H1 (cell line): ENCODE data around the gene VCPKMT. TPM values are rescaled to one million over a fixed set of nuclear protein-coding genes. Genes with fewer than 3 reads are reported as not detected.

Experiments used
- E2F6 ChIP-seq: IDR thresholded peaks from 2 replicates; pipeline ENCODE4 v1.6.1; 2012; ENCODE audit warnings: inconsistent platforms
- MAX ChIP-seq: IDR thresholded peaks from 2 replicates; pipeline ENCODE4 v1.6.1; 2012; ENCODE audit warnings: inconsistent platforms
- PHF8 ChIP-seq: fragments of 200-600 bp; sonication (generic); conservative IDR thresholded peaks from 2 replicates; pipeline ENCODE4 v1.7.1; 2012; ENCODE audit warnings: low read depth, mild to moderate bottlenecking, inconsistent platforms, low read length, moderate library complexity
- RAD21 ChIP-seq, 2 experiments: IDR thresholded peaks in 1 of 2; conservative IDR thresholded peaks in 1 of 2; 2 replicates each; pipeline ENCODE4 v1.6.1; 2011; ENCODE audit warnings: low read depth in 2 of 2, low read length in 2 of 2, improper control_type of control experiment in 1 of 2, inconsistent platforms in 1 of 2, mild to moderate bottlenecking in 1 of 2, moderate library complexity in 1 of 2
- polyA plus RNA-seq, 7 experiments: library from polyadenylated mRNA; depleted of rRNA in 3 of 7; stranded (reverse) in 5 of 7; unstranded in 2 of 7; fragments of >200 nt in 5 of 7; fragments of 200-250 nt in 2 of 7; gene quantifications; 1 replicate in 5 of 7; 2 replicates in 1 of 7; 4 replicates in 1 of 7; pipeline versions ENCODE4 v1.2.1 to v1.2.3, GENCODE V29; 2011 to 2013; ENCODE audit warnings: missing spikeins in 2 of 7, mixed read lengths in 2 of 7
- total RNA-seq: library from RNA; stranded (reverse); fragmentation: NEBNext Ultra II Directional; extraction: Animal tissue kit (Norgen Biotek cat#: 25700); gene quantifications from 2 replicates; pipeline ENCODE4 v1.2.1, GENCODE V29; 2021

The VCPKMT gene
- total and polyA plus RNA-seq, 2 of the 8 experiments (the other 6 are each of a cell fraction or from before 2014, with no cell fraction given): 3.8 to 7.1 TPM

GRCh38 chr14:50088731-50089130 lies 27.6 kb downstream of the VCPKMT start (continued):
- TF ChIP-seq RAD21 (IDR thresholded peaks at IDR 0.05 in 1 of 2, conservative IDR thresholded peaks at IDR 0.05 in 1 of 2; ENCODE audit: low read depth in 2 of 2, low read length in 2 of 2): no peak
- TF ChIP-seq PHF8: no peak
- TF ChIP-seq MAX: no peak
- no peak for TF ChIP-seq E2F6
